Epithelial cell of proximal tubule (primary cell): ENCODE measurements around the gene MTFP1. TPM values are rescaled to one million over a fixed set of nuclear protein-coding genes. Genes with fewer than 3 reads are reported as not detected.
"Not testable (repeated sequence)": the region's sequence is repeated elsewhere in the genome, so short reads cannot be mapped to it uniquely, and the experiment has no call there.

Experiments used
- DNase-seq: peaks from one replicate; pipeline ENCODE4 v3.0.0-alpha.2; 2011; ENCODE audit warnings: low read depth
- H3K4me3 ChIP-seq: 2 replicates; pipeline ENCODE4 v1.5.1; 2011; ENCODE audit warnings: low read depth, mild to moderate bottlenecking, low read length
- total RNA-seq: library from RNA; depleted of rRNA; stranded (reverse); fragments of >200 nt; gene quantifications from 2 replicates; pipeline ENCODE4 v1.2.3, GENCODE V29; 2015
- TF ChIP-seq, protein P1 (sequence below): conservative IDR thresholded peaks from 2 replicates; pipeline ENCODE4 v1.5.1; 2012; ENCODE audit warnings: low read depth, mild to moderate bottlenecking, low read length

The MTFP1 gene
- total RNA-seq, 1 donor from 2014 or later: 79.7 TPM

- peak overlapping the region; percentile 86 for H3K4me3 ChIP-seq
- DNase-seq: no peak
- TF ChIP-seq, protein P1, sequence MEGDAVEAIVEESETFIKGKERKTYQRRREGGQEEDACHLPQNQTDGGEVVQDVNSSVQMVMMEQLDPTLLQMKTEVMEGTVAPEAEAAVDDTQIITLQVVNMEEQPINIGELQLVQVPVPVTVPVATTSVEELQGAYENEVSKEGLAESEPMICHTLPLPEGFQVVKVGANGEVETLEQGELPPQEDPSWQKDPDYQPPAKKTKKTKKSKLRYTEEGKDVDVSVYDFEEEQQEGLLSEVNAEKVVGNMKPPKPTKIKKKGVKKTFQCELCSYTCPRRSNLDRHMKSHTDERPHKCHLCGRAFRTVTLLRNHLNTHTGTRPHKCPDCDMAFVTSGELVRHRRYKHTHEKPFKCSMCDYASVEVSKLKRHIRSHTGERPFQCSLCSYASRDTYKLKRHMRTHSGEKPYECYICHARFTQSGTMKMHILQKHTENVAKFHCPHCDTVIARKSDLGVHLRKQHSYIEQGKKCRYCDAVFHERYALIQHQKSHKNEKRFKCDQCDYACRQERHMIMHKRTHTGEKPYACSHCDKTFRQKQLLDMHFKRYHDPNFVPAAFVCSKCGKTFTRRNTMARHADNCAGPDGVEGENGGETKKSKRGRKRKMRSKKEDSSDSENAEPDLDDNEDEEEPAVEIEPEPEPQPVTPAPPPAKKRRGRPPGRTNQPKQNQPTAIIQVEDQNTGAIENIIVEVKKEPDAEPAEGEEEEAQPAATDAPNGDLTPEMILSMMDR: no peak
These were observed 27.6 kb upstream of the MTFP1 start for GRCh38 chr22:30397656-30398635.

DNA sequence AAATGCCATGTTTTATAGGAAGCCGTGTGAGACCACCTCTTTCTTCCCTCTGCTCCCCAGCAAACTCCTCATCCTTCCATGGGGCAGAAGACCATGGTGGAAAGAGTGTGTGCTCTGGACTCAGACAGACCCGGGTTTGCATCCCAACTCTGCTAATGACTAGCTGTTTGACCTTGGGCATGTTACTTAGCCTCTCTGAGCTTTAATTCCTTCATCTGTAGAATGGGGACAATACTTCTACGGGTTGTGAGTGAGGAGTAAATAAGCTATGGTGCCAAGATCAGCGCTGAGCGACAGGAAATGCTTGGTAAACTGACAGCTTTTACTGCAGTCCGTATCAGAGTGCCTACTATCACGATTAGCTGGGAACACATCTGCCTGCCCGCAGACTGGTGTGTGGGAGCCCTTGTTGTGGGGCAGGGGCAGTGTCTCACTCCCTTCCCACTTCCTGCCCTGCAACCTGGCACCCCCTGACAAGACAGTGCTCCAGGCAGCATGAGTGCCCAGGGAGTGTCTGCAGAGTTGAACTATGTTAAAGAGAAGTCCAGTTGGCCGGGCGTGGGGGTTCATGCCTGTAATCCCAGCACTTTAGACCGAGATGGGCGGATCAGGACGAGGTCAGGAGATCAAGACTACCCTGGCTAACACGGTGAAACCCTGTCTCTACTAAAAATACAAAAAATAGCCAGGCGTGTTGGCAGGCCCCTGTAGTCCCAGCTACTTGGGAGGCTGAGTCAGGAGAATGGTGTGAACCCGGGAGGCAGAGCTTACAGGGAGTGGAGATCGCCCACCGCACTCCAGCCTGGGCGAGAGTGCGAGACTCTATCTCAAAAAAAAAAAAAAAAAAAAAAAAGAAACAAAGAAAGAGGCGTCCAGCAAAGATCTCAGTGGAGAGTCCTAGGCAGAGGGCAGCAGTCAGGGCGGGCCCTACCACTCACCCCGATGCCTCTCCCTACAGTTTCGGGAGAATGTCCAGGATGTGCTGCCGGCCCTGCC, 26.6 kb upstream of the MTFP1 start:
- H3K4me3 ChIP-seq: peak overlapping the region; percentile 86
- TF ChIP-seq, protein P1: no peak
- DNase-seq: no peak

- H3K4me3 ChIP-seq: no peak overlapping the region
- TF ChIP-seq, protein P1: no peak
- no peak for DNase-seq
These were observed 25.9 kb upstream of the MTFP1 start for GRCh38 chr22:30399718-30400117.

GRCh38 chr22:30400159-30400558, 25.4 kb upstream of the MTFP1 start:
- H3K4me3 ChIP-seq: no peak overlapping the region
- no peak for DNase-seq
- TF ChIP-seq, protein P1: no peak

- not testable (repeated sequence) for H3K4me3 ChIP-seq, DNase-seq
These were observed 24.5 kb upstream of the MTFP1 start for GRCh38 chr22:30401024-30401423.

DNA sequence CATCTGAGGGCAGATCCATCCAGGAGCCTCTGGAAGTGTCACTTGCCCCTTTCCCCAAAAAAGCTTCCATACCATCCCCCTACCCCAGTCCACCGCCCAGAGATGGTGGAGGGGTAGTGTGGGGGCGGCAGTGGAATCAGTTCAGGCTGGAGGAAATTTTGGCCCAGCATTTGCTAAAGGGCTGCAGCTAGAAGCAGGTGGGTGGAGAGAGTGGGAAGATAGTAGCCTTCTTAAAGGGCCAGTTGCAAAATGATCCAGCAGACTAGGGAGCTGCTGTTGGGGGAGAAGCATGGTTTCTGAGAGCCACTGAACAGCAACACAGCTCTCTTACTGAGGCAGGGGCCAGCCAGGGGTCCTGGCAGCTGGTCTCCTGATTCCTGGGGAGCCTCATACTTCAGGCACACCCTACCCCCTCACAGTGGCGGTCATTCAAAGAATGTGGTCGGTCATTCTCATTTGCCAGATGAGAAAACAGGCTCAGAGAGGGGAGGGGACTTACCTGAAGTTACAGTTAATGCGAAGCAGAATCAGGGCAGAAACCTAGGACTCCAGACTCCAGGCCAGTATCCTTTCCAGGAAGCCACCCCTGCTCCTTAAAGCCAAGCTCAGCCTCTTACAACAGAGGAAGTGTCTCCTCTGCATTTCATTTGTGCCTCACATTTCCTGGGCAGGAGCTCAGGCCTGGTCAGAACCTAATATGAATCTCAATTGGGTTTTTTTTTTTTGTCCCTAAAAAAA, 23.4 kb upstream of the MTFP1 start:
- H3K4me3 ChIP-seq: no peak overlapping the region
- no peak for DNase-seq
- TF ChIP-seq, protein P1: no peak

DNA sequence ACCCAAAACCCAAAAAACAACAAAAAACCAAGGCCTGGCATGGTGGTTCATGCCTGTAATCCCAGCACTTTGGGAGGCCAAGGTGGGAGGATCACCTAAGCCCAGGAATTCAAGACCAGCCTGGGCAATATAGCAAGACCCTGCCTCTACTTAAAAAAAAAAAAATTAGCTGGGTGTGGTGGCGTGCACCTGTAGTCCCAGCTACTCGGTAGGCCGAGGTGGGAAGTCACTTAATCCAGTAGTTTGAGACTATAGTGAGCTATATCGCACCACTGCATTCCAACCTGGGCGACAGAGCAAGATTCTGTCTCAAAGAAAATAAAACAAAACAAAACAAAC, 22.8 kb upstream of the MTFP1 start:
- not testable (repeated sequence) for H3K4me3 ChIP-seq, DNase-seq
